ENCODE measurements around the gene CLSTN2. TPM values are rescaled to one million over a fixed set of nuclear protein-coding genes. Genes with fewer than 3 reads are reported as not detected.

Gene CLSTN2
- total RNA-seq, 1 experiment from 2014 or later, result 0.68 TPM

- Histone ChIP-seq H2AK5ac (ENCODE audit: insufficient read length, low read length) (no peak overlapping the region), H2BK5ac (ENCODE audit: insufficient read length, low read length) (no peak overlapping the region), H3K18ac (ENCODE audit: insufficient read length, low read depth, low read length) (no peak overlapping the region), H3K4me1 (ENCODE audit: insufficient read depth, low read length) (no peaks in the 10 kb centered on the region), H3K9ac (ENCODE audit: extremely low read depth, insufficient read length, low read length) (no peak overlapping the region), H3T11ph (ENCODE audit: low read length) (no peak overlapping the region), H2BK15ac (ENCODE audit: low read depth, low read length) (no peak overlapping the region), H2BK120ac (ENCODE audit: low read depth, low read length, poor library complexity, severe bottlenecking) (no peak overlapping the region), H3K9me3 (ENCODE audit: control insufficient read depth, low read depth, low read length) (no peaks in the 10 kb centered on the region), H3K79me1 (ENCODE audit: insufficient read depth, low read depth, low read length, poor library complexity, severe bottlenecking) (no peaks in the 10 kb centered on the region), H2BK20ac (ENCODE audit: low read depth, low read length, poor library complexity, severe bottlenecking) (no peak overlapping the region), H4K5ac (ENCODE audit: insufficient read length, low read depth, low read length) (no peak overlapping the region), H2BK12ac (ENCODE audit: insufficient read length, low read depth, low read length) (no peak overlapping the region), H4K20me1 (ENCODE audit: control insufficient read depth, insufficient read depth, insufficient read length) (no peaks in the 10 kb centered on the region), H3K27me3 (ENCODE audit: insufficient read depth, low read length) (no peaks in the 10 kb centered on the region), H3K79me2 (ENCODE audit: insufficient read depth, low read length) (no peaks in the 10 kb centered on the region), H3K27ac (ENCODE audit: insufficient read length, low read depth, low read length) (no peak overlapping the region), H3K14ac (ENCODE audit: insufficient read depth, low read length) (no peak overlapping the region), H3K23me2 (ENCODE audit: insufficient read length, low read depth, low read length, poor library complexity, severe bottlenecking) (no peaks in the 10 kb centered on the region), H3K23ac (ENCODE audit: insufficient read length, low read depth, low read length) (no peak overlapping the region), H3K4ac (ENCODE audit: low read depth, low read length) (no peak overlapping the region), H3K56ac (ENCODE audit: insufficient read length, low read depth, low read length) (no peak overlapping the region), H4K8ac (replicated peaks; ENCODE audit: insufficient read length, low read depth, low read length) (no peak overlapping the region), H4K91ac (ENCODE audit: insufficient read length, low read depth, low read length) (no peak overlapping the region), H3K4me2 (ENCODE audit: insufficient read depth, insufficient read length, low read length) (no peak overlapping the region), H2AFZ (ENCODE audit: low read length) (no peak overlapping the region)
- H3K4me3 Mint-ChIP-seq, result no peak overlapping the region
- no peaks in the 10 kb centered on the region; the same call in none of the 2 replicates for H3K27me3 Mint-ChIP-seq (ENCODE audit: low read depth)
- no peaks in the 10 kb centered on the region; a peak in 1 of 7 replicates for H3K36me3 Mint-ChIP-seq (ENCODE audit: insufficient read depth in 1 of 3, low read depth in 3 of 3)
- no peak for DNase-seq
- no peak overlapping the region for H3K27ac Mint-ChIP-seq
- H3K4me1 Mint-ChIP-seq, result peaks cover 12 to 15% of the 10 kb centered on the region in 2 experiments
- no peak; the same call in 2 of the 3 replicates for TF ChIP-seq CTCF (conservative IDR thresholded peaks at IDR 0.05)
- H3K9me3 Mint-ChIP-seq, result no peaks in the 10 kb centered on the region; a peak in 1 of 5 replicates
- no CpG with 5 or more reads among the region's 2 CpGs for WGBS (ENCODE audit: extremely low coverage, insufficient read length, low lambda C conversion rate)
These were observed 225.6 kb downstream of the CLSTN2 start for GRCh38 chr3:140160553-140160952.

Measured in H9 (cell line).